ENCODE results near the gene CDCP1.

DNA sequence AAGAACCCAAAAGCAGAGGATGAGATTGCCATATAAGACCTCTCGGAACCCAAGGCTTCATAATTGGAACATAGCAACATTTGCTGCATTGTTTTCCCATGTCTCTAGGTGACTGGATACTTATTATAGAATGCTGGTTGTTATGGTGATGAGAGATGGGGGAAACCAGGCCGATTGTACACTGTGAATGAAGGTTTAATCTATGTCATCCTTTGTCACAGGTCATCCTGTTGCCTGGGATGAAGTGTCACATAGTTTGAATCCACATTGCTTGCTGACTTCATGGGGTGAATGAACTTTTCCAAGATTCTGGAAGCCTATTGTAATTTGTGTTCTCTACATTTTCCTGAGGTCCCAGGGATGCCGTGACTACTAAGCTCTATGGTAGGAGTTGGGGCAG lies 78.2 kb downstream of the CDCP1 start:
- TF ChIP-seq POLR2AphosphoS5 (IDR thresholded peaks at IDR 0.05; ENCODE audit: borderline replicate concordance, low read depth, low read length) (no peak), EZH2 (IDR thresholded peaks at IDR 0.05) (no peak), FOXP2 (optimal IDR thresholded peaks at IDR 0.05; ENCODE audit: control extremely low read depth, extremely low read length, insufficient read depth) (no peak)
